Measurements from ENCODE around the gene SS18.
A peak's percentile ranks its signal among the peaks of the same experiment; 100 is the strongest.

The SS18 gene

DNA sequence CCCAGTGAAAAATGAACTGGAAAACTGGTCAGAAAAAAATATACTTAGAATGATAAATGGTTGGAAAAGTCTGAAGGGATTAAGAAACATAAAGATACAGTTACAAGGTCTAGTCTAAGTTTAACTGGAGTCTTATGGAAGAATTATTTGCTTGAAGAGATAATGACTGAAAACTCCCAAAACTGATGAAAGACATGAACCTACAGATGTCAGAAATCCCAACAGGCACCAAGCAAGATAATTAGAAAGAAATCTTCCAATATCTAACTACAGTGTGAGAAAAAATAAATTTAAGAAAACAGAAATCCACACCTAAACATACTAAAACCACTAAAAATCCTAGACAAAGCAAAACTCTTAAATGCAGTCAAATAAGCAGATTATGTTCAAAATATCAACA is 19.4 kb downstream of the SS18 start:
- no peak for DNase-seq

DNA sequence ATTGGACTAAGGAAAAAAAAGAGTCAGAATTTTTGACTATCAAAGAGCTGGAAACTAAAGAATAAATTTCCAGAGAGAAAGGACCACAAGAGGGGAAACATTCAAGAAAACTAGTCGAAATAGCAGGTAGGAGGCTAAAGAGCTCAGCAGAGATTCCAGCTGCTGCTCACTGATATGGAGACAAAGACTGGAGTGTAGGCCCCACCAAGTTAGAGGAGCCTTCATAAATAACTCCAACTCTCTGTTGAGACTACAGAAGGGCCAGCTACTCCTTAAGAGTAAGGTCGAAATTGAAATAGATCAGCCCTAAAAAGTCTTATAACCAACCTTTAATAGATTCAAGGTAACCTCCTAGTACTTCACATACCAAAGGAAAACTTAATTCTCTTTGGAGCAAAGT is 31.1 kb downstream of the SS18 start:
- no peak for DNase-seq

DNA sequence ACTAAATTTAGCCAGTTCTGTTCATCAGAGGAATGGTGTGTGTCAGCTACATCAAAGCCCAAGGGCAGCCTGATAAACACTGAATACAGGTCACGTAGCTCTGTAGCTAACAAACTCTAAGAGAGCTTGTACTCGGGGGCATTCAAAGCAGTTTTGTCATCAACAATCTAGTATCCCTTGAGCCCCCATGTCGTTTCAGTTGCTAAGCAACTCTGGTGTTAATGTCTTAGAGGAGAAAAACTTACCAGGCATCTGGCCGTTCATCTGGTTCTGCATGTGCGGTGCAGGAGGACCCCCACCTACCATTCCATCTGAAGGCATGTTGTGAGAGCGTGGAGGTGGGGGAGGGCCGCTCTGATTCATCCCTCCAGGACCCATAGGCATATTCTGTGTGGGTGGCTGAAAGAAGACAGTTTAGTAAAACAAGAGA is 33.1 kb downstream of the SS18 start:
- no peak for DNase-seq

DNA sequence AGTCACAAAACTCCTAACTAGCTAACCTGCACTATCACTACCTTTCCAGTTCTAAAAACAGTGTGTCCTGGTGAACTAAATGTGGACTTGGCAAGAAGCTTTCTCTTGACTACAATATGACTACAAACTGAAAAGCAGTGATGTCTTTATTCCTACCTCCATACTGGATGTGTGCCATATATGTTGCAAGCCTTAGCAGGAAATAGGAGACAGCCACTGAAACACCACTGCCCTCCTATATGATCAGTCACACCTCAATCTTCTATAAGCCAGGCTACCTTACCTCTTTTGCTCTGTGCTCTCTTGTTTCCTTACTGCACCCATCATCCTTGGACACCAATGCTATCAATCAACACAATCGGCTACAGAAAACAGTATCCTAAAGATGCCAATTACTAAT is 34.1 kb downstream of the SS18 start:
- no peak for DNase-seq

DNA sequence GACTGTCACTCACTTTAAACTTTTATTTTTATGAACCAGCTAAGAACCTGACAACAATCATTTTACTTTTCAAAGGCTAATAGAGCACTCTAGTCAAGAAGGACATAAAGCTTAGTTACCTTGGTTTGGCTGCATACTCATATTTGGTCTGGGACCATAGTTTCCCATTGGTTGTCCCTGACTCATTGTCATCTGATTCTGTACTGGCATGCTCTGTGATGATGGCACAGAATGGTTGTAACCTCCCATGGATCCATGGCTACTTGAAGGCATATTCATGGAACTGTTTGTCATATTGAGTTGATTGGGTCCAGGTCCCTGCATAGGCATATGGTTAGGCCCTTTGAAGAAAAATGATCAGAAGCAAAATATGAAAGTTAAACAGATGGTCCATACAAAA is 37.9 kb downstream of the SS18 start:
- DNase-seq, result no peak

DNA sequence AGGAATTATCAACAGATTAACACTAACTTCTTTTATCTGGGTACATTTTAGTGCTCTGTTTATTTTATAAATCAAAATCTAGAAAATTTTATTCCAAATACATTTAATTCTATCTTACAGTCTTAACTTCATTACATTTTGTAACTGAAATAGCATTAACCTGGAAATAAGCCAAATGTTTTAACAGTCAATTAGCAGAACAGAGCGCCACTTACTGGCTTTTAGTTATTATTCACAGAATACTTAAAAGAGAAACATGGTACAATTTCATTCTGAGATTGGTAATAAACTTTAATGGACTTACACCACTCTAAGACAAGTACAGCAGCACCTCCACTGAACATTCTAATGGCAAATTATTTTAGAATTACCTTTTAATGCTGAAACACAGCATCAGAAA is 38.6 kb downstream of the SS18 start:
- peak in 1 of 3 experiments; percentile 40 for DNase-seq

DNA sequence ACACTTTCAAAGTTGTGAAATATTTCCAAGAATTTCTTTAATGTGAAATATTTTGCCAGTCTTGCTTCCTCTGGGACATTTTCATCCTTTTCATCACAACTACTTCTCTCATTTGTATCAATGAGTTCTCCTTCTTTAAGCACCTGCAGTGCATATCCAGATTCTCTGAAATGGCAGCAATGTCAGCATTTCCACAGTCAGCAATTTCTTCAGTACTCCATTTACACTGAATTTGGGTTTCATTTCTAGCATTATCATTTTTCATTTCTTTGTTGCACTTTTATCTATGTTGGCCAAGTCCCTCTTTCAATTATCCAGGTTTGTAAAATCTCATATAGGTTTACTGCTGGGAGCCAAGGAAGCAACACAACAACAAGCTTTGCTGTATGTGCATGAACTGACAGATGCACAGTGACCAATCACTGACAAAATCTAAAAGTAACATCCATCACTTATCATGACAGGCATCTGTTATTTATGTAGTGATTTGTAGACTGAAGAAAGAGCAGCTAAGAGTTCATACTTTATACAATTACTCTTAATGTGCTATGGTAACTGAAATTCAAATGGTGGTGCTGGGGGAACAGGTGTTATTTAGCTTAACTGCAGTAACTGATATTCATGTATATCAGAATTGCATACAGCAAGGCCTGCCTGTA is 43.9 kb downstream of the SS18 start:
- peak in 1 of 3 experiments; percentile 25 for DNase-seq

- no peak for DNase-seq
Observed at GRCh38 chr18:26044807-26045206, 45.6 kb downstream of the SS18 start.

DNA sequence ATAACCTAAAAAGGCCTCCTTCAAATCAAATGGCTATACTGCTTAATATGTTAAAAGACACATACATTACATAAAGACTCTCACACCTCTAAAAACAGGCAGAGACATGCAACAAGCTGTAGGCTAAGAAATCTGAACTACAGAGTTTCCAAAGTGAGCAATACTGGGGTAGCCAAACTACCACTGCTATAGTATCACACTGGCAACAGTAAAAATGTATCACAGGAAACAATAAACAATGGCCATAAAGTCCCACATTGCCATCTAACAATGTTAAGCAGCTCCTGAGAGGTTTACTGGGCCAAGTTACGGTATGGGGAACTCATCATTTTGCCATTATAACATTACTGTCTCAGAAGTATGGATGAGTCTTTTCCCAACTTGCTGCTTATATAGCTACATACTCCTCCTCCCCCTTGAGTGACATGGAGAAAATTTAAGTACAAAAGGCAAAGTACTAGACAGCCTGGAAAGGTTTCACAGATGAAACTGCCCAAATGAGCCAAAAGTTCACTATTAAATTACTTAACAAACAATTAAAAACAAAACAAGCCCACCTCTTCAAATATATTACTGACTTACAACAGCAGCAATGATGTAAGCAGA is 50.3 kb downstream of the SS18 start:
- no peak for DNase-seq

- DNase-seq, result no peak
Observed at GRCh38 chr18:26039203-26039602, 51.2 kb downstream of the SS18 start.

- DNase-seq, result no peak
Observed at GRCh38 chr18:26036635-26037034, 53.8 kb downstream of the SS18 start.

DNA sequence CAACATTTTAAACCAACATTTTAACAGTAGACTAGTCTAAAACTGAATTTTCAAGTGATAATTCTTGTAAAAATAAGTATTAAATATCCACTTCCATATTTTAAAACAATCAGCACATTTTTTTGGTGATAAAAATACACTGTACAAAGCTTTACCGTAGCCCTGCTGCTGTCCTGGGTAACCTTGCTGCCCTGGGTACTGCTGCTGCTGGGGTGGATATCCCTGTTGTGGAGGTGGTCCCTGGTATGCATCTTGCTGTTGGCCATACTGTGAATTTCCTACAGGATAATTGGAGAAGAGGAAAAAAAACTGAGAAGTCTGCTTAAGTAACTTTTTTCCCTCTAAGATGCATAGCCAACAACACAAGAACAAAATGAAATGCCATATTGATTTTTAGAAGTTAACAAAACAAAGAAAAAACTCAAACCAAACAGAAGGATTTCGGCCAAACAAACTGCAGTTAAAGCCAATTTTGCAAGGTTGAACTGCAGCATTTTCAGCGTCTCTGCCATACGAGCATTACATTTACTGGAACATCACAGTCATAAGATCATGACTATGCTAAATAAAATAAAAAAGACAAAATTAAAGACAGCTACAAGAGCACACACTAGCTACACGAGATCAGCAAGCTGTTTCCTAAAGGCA is 55.4 kb downstream of the SS18 start:
- no peak for DNase-seq

- no peak for DNase-seq
Observed at GRCh38 chr18:26022585-26022984, 67.8 kb downstream of the SS18 start.

DNA sequence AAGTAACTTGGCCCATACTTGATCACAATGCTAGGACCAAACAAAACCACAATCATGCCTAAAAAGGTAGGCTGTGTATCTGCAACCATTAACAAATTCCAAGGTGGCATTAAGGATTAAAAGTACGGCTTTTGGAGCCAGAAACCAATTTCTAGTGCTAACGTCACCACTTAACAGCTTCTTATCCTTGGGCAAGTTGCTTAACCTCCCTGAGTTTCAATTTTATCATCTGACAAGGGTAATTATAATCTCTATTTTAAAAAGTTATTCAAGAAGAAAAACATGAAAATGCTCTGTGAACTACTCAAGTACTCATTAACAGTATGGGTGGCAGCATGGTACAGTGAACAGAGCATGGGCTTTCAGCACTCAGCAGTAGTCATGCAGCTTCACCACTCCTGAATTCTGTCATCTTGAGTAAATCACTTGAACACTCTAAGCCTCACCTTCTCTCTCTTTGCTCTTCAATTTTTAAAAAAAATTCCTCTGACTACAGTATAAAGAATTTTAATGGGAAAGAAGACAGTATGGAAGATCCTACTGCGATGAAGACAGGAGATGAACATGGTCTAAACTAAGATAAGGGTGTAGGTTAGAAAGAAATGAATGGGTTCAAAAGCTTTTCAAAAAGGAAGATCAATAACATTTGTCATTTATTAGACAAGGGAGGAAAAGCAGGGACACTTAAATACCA is 69.2 kb downstream of the SS18 start:
- no peak for DNase-seq

- DNase-seq, result peak in 1 of 3 experiments; percentile 38
Observed at GRCh38 chr18:26017929-26018328, 72.5 kb downstream of the SS18 start.

- no peak for DNase-seq
Observed at GRCh38 chr18:26014462-26014861, 76.0 kb downstream of the SS18 start.

DNA sequence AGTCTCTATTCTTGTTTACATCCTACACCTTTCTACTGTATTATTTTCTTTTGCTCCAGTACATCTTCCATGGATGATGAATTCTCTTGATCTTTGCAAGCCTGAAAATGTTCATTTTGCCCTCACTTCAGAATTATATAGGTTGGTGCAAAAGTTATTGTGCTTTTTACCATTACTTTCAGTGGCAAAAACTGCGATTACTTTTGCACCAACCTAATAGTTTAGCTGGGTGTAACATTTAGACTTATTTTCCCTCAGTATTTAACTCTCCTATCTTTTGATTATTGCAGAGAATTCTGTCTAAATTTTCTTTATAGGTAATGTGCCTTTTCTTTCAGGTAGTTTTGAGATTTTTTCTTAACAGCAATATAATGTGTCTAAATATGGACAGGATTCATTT is 81.8 kb downstream of the SS18 start:
- no peak for DNase-seq

DNA sequence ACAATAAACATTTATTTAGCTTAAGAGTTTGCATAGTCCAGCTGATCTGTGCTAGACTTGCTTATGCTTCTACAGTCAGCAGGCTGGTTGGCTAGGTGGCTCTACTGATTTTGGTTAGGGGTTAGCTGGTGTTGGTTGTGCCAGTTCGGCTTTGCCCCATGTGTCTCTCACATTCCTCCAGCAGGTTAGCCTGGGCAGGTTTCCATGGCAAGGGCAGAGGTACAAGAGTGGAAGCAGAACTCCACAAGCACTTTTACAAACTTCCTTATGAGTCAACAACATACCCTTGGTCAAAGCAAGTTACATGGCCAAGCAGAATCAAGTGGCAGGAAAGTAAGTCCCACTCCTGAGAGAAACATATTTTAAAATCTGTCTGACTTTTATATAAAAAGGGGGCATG is 82.3 kb downstream of the SS18 start:
- DNase-seq, result no peak

GRCh38 chr18:26005950-26006349 is 84.5 kb downstream of the SS18 start:
- DNase-seq, result no peak

DNA sequence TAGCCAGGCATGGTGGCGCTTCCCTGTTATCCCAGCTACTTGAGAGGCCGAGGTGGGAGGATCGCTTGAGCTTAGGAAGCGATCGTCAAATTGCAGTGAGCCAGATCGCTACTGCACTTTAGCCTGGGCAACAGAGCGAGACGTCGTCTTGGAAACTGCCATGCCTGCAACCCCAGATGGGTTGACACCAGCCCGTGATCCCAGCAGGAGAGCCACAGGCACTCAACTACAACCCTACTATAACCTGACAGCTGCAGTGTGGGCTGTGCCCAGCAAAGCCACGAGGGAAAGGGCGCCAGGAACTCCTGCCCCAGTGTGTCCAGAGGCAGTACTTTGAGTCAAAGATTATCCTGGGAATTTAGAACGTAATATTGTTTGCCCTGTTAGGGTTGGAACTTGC is 85.6 kb downstream of the SS18 start:
- peak in 1 of 3 experiments; percentile 13 for DNase-seq

DNA sequence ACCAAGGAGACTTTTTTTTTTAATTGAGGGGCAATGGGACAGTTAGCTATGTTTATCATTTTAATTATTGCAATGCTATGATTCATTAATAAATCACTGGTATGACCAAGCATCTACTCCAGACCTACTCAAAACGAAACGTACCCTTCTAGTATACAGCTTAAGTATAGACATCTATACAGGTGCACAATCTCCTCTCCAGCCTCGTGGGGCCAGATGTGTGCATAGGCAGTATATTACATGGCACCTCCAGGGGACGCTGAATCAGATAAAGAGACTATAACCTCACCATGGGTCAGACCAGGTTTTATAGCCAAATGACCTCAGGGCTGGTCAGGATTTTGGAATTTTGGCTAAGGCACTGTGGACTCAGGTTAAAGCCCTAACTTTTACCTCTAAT is 86.6 kb downstream of the SS18 start:
- DNase-seq, result no peak

GRCh38 chr18:26003356-26003755 is 87.1 kb downstream of the SS18 start:
- peak in 1 of 3 experiments; percentile 49 for DNase-seq

GRCh38 chr18:26002375-26002910 is 88.0 kb downstream of the SS18 start:
- DNase-seq, result no peak

- DNase-seq, result no peak
Observed at GRCh38 chr18:25998461-25998860, 92.0 kb downstream of the SS18 start.

Data from NCI-H1417 (cell line).